AG04450 (cell line): ENCODE data around the gene TPP2. TPM values are rescaled to one million over a fixed set of nuclear protein-coding genes. Genes with fewer than 3 reads are reported as not detected.
A peak's percentile ranks its signal among the peaks of the same experiment; 100 is the strongest.

Source experiments
- CTCF ChIA-PET: fragments of 300-600, 350-600 bp; formaldehyde crosslinking; extraction: SDS; loops from one replicate; lab custom pipeline; 2022; ENCODE audit warnings: antibody characterized with exemption, inconsistent platforms; lab: Charles Lee
- POLR2A ChIA-PET: fragments of 350-600 bp; formaldehyde crosslinking; extraction: SDS; loops from one replicate; lab custom pipeline; 2021; ENCODE audit warnings: antibody characterized with exemption, inconsistent platforms; lab: Yijun Ruan, JAX
- DNase-seq: peaks from one replicate; pipeline ENCODE4 v3.0.0-alpha.2; 2011; ENCODE audit warnings: low read depth, low spot score
- H3K27ac ChIP-seq: one replicate; pipeline ENCODE4 v1.5.1; 2012; ENCODE audit warnings: low read depth, low read length, control low read depth
- H3K27me3 ChIP-seq: one replicate; pipeline ENCODE4 v1.6.0; 2012; ENCODE audit warnings: low read length; ENCODE audit not compliant: control insufficient read depth, insufficient read depth
- H3K4me3 ChIP-seq: 2 replicates; pipeline ENCODE4 v1.5.1; 2011; ENCODE audit warnings: mild to moderate bottlenecking, low read depth, low read length, control low read depth
- H3K9me3 ChIP-seq: 2 replicates; pipeline ENCODE4 v1.5.1; 2012; ENCODE audit warnings: low read length; ENCODE audit not compliant: control insufficient read depth, insufficient read depth
- CTCF ChIP-seq: IDR thresholded peaks from 2 replicates; pipeline ENCODE4 v1.5.1; 2011; ENCODE audit warnings: low read depth, low read length, control low read depth, inconsistent platforms
- polyA minus RNA-seq: library from RNA; depleted of rRNA, polyadenylated mRNA; stranded (reverse); fragments of >200 nt; gene quantifications from 2 replicates; pipeline ENCODE4 v1.2.3, GENCODE V29; 2011; rRNA and poly(A)+ RNA removed
- polyA plus RNA-seq: library from polyadenylated mRNA; depleted of rRNA; stranded (reverse); fragments of >200 nt; gene quantifications from 2 replicates; pipeline ENCODE4 v1.2.3, GENCODE V29; 2011; rRNA removed

The TPP2 gene
- 40.9 and 49.8 TPM in 2 replicates for polyA plus RNA-seq
- polyA minus RNA-seq = 34.7 and 49.4 TPM in 2 replicates

GRCh38 chr13:102596147-102597028 is at the start of gene TPP2:
TPP2 (plus strand) TSS chr13:102596986; CDS start chr13:102597039, 53 bp downstream.
- Histone ChIP-seq H3K4me3 (peak within 1 kb of the TSS; percentile 93), H3K27me3 (no peaks in the 10 kb centered on the region), H3K27ac (peak within 1 kb of the TSS; percentile 100), H3K9me3 (no peaks in the 10 kb centered on the region; the same call in 1 of the 2 replicates)
- ChIA-PET POLR2A (interaction anchor here (1.0 to 1.8 kb wide), 7 partner anchors 9 to 250 kb away, joined by 3 to 15 read pairs (median 6); partner anchors contain the start of genes ERCC5 and TEX30), CTCF (interaction anchor here (0.8 to 1.2 kb wide), 5 partner anchors 10 to 128 kb away, joined by 3 to 5 read pairs (median 4); no protein-coding TSS in a partner anchor)
- peak; percentile 97 for DNase-seq
- TF ChIP-seq CTCF = no peak

DNA sequence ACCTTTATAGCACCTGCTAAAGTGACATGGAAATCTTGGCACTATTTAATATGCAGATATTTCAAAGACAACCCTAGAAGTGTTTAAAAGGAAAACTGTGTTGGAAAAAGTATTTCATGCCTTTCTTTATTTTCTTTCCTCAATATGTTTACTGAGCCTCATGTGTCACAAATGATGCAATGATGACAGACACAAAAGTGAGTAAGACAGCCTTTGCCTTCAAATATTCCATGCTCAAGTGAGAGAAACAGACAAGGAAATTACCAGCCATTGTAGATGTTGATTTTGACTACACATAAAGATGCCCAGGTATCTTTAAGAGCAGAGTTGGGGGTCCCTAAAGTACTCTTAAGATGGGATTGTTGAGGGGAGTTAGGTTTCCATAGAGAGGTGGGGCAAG is 48.0 kb upstream of the TPP2 start:
- no peak overlapping the region for H3K27ac ChIP-seq
- TF ChIP-seq CTCF = no peak
- no peaks in the 10 kb centered on the region for H3K27me3 ChIP-seq
- ChIA-PET POLR2A (no interaction called here), CTCF (no interaction called here)
- no peak overlapping the region for H3K4me3 ChIP-seq
- no peaks in the 10 kb centered on the region for H3K9me3 ChIP-seq
- no peak for DNase-seq

DNA sequence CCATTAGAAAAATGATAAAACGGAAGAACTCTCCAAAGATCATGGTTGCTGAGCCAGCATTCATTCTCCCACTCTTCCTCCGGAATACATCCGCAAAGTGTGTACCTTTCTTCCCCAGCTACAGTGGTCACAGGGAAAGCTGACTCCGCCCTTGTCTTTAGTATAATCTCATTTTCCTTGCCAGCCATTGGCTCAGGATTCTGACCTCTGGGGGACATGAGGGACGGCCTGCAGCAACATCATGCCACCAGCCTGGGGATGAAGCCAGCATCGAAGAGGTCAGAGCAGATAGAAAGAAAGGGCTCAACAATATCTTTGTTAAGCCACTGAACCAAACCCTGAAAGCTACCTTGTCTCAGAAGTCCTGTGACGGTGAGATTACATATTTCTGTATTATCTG is 46.3 kb upstream of the TPP2 start:
- Histone ChIP-seq H3K4me3 (no peak overlapping the region), H3K9me3 (no peaks in the 10 kb centered on the region), H3K27ac (no peak overlapping the region), H3K27me3 (no peaks in the 10 kb centered on the region)
- TF ChIP-seq CTCF = no peak
- ChIA-PET CTCF (no interaction called here), POLR2A (no interaction called here)
- no peak for DNase-seq

GRCh38 chr13:102555914-102556553 is 40.8 kb upstream of the TPP2 start:
- ChIA-PET POLR2A (no interaction called here), CTCF (interaction anchor here (0.7 to 3.4 kb wide), 28 partner anchors 10 to 1428 kb away, joined by 3 to 41 read pairs (median 4); no protein-coding TSS in a partner anchor)
- no peak for DNase-seq
- Histone ChIP-seq H3K27me3 (no peaks in the 10 kb centered on the region), H3K4me3 (no peak overlapping the region), H3K27ac (no peak overlapping the region), H3K9me3 (no peaks in the 10 kb centered on the region)
- peak; percentile 51 for TF ChIP-seq CTCF
